ENCODE measurements around the gene PSMC3IP.
A peak's percentile ranks its signal among the peaks of the same experiment; 100 is the strongest.

GRCh38 chr17:42577532-42578281 is at the start of gene PSMC3IP:
- TF ChIP-seq POLR2A (IDR thresholded peaks at IDR 0.05) (peak in 1 of 2 donors; percentile 88), CTCF (IDR thresholded peaks at IDR 0.05) (peak in 2 of 6 experiments; percentile 31 to 45)
